Measurements from ENCODE around the gene ATAD3C. TPM values are rescaled to one million over a fixed set of nuclear protein-coding genes. Genes with fewer than 3 reads are reported as not detected.
"Not testable (repeated sequence)": the region's sequence is repeated elsewhere in the genome, so short reads cannot be mapped to it uniquely, and the experiment has no call there.

Gene ATAD3C
- total RNA-seq, 3 donors from 2014 or later: 1.9 to 8.5 (median 4.3) TPM

- Histone ChIP-seq H3K4me3 (peak overlapping the region; percentile 58 to 85 (median 77)), H3K9me3 (no peaks in the 10 kb centered on the region), H3K27me3 (no peaks in the 10 kb centered on the region), H3K4me1 (peaks cover 0 to 4% of the 10 kb centered on the region in 2 donors), H3K36me3 (no peaks in the 10 kb centered on the region), H3K27ac (peak overlapping the region; percentile 85 to 87)
- intact Hi-C loops (cut with DNase I; ENCODE audit: low total_unique reads): no loop called here
- no peak for TF ChIP-seq CTCF (IDR thresholded peaks at IDR 0.05)
- no peak for TF ChIP-seq POLR2A (IDR thresholded peaks at IDR 0.05)
- no peak for TF ChIP-seq POLR2AphosphoS5 (IDR thresholded peaks at IDR 0.05)
- no peak for DNase-seq (ENCODE audit: low spot score in 2 of 2)
Observed at GRCh38 chr1:1470626-1471388, 21.3 kb downstream of the ATAD3C start.

- peak within 1 kb of the TSS; percentile 85 to 87 for H3K27ac ChIP-seq
Observed at GRCh38 chr1:1471389-1472052, 22.0 kb downstream of the ATAD3C start, which contains the start of gene ATAD3B. Gene ATAD3B, plus strand, starts transcription at chr1:1471765. Its CDS starts 120 bp downstream, at chr1:1471885.

GRCh38 chr1:1472053-1472876 lies 22.8 kb downstream of the ATAD3C start:
- peak overlapping the region; percentile 58 to 85 (median 77) for H3K4me3 ChIP-seq
- DNase-seq (ENCODE audit: low spot score in 2 of 2); intact Hi-C loops (cut with DNase I; ENCODE audit: low total_unique reads); H3K27me3 ChIP-seq; H3K4me1 ChIP-seq; H3K9me3 ChIP-seq; H3K36me3 ChIP-seq: not testable (repeated sequence)
- H3K27ac ChIP-seq: peak overlapping the region in 1 of 2 donors; percentile 85

More at GRCh38 chr1:1471389-1472052, 22.0 kb downstream of the ATAD3C start, which contains the start of gene ATAD3B:
- Histone ChIP-seq H3K27me3 (no peaks in the 10 kb centered on the region), H3K4me1 (peaks cover 0 to 4% of the 10 kb centered on the region in 2 donors), H3K36me3 (no peaks in the 10 kb centered on the region), H3K4me3 (peak within 1 kb of the TSS; percentile 58 to 85 (median 77)), H3K9me3 (no peaks in the 10 kb centered on the region)
- DNase-seq (ENCODE audit: low spot score in 2 of 2): peak; percentile 90 to 92
- TF ChIP-seq POLR2AphosphoS5 (IDR thresholded peaks at IDR 0.05) (peak; percentile 60 to 87 (median 85)), CTCF (IDR thresholded peaks at IDR 0.05) (no peak), POLR2A (IDR thresholded peaks at IDR 0.05) (no peak)
- intact Hi-C loops (cut with DNase I; ENCODE audit: low total_unique reads): no loop called here

- intact Hi-C loops (cut with DNase I; ENCODE audit: low total_unique reads); H3K27me3 ChIP-seq; H3K36me3 ChIP-seq; H3K4me3 ChIP-seq; DNase-seq (ENCODE audit: low spot score in 2 of 2); H3K4me1 ChIP-seq; H3K27ac ChIP-seq; H3K9me3 ChIP-seq: not testable (repeated sequence)
Observed at GRCh38 chr1:1476011-1476410, 26.5 kb downstream of the ATAD3C start.

GRCh38 chr1:1477206-1477605 lies 27.7 kb downstream of the ATAD3C start:
- intact Hi-C loops (cut with DNase I; ENCODE audit: low total_unique reads): no loop called here
- H3K9me3 ChIP-seq: no peaks in the 10 kb centered on the region
- no peak overlapping the region for H3K27ac ChIP-seq
- H3K27me3 ChIP-seq: no peaks in the 10 kb centered on the region
- H3K4me1 ChIP-seq: peaks cover 0 to 4% of the 10 kb centered on the region in 2 donors
- no peak overlapping the region for H3K4me3 ChIP-seq
- no peak for DNase-seq (ENCODE audit: low spot score in 2 of 2)
- TF ChIP-seq POLR2AphosphoS5 (IDR thresholded peaks at IDR 0.05): no peak
- no peaks in the 10 kb centered on the region for H3K36me3 ChIP-seq
